ENCODE measurements around the gene CYYR1.

The CYYR1 gene

DNA sequence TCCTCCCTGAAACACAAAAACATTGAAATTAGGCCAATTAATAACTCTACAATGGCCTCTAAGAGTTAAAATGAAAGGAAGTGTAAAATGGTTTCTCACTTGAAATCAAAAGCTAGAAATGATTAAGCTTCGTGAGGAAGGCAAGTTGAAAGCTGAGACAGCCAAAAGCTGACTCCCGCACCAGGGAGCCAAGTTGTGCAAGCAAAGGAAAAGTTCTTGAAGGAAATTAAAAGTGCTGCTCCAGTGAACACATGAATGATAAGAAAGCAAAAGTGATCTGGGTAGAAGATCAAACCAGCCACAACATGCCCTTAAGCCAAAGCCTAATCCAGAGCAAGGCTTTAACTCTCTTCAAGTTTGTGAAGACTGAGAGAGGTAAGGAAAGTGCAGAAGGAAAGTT is 22.8 kb downstream of the CYYR1 start:
- DNase-seq, result no peak

DNA sequence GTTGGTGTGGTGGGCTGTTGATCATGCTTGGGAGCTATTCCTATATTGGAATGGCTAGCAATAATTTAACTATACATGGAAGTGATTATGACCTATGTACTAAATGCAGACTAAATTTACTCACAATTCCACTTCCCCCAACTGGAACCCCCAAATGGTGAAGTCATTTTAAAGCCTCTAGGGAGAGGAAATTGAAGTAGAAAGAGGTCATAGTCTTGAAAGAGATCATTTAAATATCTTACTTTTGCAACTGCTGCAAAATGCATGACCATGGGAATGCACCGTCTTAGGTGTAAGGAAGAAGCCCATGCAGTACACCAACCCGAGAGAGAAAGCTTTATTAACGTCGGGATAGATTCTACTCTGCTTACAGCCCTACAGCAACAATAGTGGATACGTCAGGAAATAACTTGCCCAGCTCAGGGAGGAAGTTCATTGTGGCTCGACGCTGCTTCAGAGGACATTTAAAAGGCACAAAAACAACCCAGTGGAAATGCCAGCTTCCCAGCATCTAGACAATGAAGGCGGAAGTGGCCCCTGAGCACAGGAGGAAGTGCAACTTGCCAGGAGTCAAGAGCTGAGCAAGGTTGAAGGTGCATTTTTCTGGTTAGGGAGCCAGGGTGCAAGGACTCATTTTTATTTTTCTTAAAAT is 26.5 kb downstream of the CYYR1 start:
- no peak for DNase-seq

DNA sequence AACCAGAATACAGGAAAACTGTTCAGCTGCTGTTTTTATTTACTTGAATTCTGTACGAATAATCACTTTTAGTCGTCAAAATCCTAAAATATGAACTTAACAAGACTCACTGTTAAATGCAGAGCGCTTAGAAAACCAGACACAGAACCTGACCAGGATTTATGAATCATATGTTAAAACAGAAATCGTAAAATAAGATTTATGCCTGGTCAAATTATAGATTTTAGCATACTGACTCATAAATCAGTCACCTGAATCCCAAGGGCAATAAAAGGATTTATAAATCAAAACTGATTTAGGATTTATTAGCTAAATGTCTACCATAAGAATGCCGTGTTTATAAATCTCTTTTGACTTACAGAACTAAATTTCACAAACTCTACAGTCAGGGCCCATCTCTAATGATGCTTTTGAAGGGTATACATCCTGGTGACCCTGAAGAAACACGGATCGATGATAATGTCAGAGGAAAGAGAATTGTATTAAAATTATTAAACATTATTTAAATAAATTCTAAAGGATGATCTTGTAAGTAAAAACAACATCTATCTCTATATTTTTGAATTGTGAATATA is 28.8 kb downstream of the CYYR1 start:
- DNase-seq, result no peak

DNA sequence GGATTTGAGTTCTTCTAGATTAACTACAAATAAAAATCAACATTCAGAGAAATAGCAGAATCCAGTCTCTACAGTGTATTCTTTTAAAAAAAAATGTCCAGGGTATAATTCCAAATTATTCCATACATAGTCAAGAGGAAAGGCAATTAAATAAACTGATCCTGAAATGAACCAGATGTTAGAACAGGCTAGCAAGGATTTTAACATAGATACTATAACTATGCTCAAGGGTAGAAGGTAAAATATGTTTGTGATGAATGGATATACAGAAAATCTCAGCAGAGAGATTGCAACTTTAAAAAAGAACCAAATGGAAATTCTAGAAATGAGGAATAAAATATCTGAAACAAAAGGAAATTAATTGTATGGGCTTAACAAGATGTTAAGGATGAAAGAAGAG is 32.4 kb downstream of the CYYR1 start:
- DNase-seq, result no peak

DNA sequence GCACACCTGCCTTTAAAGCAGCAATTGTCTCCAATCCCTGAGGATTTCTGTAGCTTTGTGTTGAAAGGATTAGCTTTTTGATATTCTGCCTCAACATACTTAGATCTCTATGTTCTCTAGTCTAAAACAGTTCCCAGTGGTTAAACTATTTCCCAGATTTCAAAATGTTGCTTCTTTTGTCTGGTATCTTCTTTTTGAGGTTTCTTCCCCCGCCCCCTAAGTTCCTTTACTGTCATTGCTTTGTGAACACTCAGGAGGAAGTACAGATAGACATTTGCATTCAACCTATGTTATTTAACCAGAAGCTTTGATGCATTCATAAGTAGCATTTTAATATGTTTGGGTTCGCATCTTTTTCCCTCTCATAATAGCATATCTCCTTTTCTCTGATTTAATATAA is 33.5 kb downstream of the CYYR1 start:
- no peak for DNase-seq

DNA sequence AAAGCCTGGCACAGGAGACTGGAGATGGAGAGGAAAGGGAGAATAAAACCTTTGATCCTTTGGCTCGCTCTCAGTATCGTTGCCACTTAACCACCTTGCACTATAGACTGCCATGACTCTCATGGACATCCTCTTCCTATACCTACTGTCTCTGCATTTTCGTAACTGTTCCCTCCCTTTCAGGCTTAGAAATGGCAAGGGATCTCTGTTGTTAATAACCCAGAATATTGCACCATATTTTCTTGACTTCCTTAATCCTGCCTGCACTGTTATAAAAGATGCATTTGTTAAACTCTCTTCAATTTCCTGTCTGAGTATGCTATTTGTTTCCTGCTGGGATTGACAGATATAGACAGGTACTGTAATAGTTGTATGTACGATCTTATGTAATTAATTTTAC is 38.6 kb downstream of the CYYR1 start:
- no peak for DNase-seq

DNA sequence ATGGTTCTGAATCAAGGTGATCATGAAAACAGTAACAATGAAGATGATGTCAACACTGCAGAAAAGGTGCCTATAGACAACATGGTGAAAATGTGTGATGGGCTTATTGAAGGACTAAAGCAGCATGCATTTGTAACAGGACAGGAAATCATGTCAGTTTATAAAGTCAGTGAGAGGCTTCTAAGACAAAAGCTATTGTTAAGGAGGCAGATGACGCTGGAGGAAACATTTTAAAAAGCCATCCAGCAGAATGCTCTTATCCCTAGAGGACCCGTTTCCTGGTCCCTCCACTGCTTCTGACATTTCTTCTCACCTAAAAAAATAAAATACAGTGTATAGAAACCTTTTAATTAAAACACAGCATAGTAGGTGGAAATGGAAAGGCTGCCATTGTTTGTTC is 40.9 kb downstream of the CYYR1 start:
- DNase-seq, result no peak

DNA sequence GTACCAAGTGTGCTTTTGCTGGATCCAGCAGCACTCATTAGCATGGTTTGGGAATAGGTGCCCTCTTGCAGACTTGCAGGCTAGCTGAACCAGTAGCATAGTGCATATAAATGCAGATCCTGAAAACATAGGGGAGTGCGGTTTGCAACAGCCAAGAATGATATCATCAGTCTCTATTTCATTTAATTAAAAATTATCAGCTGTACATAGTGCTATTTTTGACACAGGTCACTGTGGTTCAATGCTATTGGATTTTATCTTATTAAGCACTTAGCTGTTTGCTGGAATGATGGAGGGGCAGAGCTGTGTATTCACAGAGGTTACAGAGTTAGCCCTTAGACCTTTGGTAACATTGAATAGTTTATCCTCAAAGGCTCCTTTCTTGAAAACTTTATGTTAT is 43.6 kb downstream of the CYYR1 start:
- DNase-seq, result no peak

DNA sequence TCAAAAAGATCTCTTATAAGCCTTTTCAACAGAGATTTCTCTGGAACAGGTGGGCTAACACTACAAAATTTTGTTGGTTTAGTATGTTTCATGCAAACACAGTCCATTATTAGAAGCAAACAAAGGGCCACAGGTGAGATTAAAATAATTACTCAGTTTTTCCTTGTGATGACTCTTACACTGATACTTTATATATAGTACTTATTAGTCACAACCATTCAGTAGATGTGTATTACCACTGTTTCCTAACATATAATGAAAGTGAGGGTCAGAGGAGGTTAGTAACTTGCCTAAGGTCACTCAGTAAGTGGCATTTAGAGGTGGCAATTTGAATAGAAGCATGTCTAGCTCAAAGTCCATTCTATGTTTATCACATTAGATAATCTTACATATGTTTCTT is 44.2 kb downstream of the CYYR1 start:
- DNase-seq, result no peak

DNA sequence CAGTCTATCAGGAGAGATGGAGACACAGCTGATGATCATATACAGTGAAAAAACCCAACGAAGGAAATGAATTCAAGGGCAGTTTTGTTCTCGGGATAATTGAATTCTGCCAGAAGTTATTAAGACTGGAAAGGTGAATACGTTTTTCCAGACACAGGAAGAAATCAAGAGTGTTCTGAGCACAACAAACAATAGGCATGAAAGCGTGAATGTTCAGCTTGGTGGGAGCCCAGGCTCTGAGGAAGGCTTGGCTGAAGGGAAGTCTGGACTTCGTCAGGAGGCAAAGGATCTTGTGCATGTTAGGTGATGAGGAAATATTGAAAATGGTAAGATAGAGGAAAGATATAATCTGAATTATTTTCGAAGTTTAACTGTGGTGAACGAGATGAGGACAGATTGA is 50.4 kb downstream of the CYYR1 start:
- DNase-seq, result no peak

DNA sequence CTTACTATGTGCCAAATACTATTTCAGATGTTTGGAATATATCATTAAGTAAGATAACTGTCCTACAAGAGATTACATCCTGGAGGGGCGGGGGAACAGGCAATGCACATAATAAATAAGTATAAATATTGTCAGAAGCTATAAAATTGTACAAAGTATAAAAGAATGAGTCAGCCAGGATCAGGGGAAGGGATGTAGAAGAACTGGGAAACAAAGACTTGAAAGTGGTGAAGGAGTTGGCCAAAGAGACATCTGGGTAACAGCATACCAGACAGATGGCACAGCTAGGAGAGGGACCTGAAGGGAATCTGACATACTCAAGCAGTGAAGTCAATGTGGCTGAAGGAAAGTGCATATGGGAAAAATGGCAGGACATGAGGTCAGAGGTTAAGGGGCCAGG is 53.9 kb downstream of the CYYR1 start:
- no peak for DNase-seq

DNA sequence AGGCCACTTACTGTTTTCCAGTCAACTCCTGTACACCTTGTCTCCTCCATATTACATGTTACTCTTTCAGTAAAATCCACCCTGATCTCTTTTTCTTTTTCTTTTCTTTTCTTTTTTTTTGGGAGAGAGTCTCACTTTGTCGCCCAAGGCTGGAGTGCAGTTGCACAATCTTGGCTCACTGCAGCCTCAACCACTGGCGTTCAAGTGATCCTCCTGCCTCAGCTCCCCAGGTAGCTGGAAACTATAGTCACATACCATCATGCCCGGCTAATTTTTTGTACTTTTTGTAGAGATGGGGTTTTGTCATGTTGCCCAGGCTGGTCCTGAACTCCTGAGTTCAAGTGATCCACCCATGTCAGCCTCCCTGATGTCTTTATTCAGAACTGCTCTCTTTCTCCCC is 57.8 kb downstream of the CYYR1 start:
- no peak for DNase-seq

DNA sequence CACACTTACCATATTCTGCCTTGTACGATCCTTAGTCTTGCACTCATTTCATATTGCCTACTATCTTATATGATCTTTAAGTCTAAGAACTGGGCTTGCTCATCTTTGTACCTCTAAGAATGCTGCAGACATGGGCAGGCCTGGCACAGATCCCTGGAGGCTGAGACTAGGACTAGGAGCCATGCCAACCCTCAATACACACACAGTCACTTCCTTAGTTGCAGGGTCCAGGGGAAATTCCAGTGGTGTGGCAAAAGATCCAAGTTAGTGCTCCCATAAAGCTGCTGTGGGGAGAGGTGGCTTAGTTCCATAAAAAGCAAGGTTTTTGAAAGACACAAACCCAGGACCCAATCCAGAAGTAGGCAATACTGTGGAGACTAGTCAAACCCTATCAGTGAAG is 59.9 kb downstream of the CYYR1 start:
- DNase-seq, result no peak

DNA sequence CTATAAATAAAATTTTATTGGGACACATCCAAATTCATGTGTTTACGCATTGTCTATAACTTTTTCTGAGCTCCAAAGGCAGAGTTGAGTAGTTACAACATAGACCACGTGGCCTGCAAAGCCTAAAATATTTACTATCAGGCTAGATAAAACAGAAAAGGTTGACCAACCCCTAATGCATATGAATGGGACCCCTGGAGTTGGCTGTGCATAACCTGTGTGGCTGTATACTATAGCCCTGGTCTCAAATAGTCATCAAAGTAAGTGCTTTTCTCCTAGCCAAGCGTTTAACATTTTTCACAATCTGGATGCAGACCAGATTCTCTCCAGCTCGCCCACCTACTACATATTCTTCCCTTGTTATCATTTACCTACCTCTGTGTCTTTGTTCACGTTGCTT is 60.4 kb downstream of the CYYR1 start:
- no peak for DNase-seq

DNA sequence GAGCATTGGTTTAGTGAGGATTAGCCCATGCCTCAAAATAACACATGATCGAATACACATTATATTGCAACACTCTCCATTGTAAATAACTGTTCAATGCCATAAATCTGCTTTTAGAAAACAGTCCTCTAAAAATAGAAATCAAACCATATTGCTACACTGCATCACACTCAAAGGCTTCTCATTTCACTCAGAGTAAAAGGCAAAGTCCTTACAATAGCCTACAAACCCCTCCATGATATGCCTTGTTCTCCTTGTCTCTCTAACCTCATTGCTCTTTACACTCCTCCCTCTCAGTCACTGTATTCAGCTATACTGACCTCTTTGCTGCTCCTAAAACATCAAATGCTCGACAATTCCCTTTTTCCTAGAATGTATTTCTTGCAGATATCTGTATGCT is 64.2 kb downstream of the CYYR1 start:
- no peak for DNase-seq

DNA sequence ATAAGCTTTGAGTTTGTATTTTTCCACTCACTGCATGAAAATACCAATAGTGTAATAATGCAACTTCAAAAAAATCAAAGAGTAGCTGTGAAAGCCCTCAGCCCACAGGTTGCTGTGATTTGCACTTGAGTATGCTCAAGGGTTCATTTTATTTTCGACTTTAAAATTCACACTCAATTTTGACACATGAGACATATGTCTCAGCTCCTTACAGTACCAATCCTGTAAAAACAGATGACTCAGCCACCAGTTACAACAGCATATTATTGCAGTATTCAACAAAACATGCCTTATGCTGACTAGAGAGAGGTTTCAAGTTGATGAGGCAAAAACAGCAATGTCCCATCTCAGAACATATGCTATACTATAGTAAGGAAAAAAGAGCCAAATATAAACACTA is 66.1 kb downstream of the CYYR1 start:
- DNase-seq, result no peak

DNA sequence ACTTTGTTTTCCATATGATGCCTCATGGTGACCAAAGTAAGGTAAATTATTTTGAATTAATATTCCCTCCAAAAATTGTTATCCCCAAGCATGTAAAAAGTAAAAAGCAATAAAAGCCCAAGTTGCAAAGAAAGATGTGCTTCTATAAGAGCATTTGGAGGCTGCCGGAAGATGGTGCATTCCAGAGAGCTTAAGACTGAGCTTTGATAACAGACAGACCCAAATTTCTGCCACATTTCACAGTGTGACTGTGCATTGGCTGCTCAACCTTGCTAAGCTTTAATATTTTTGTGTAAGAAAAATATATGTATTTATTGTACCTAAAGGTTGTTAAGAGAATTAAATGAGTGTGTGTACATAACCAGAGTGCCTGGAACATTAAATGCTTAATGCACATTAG is 67.9 kb downstream of the CYYR1 start:
- DNase-seq, result no peak

DNA sequence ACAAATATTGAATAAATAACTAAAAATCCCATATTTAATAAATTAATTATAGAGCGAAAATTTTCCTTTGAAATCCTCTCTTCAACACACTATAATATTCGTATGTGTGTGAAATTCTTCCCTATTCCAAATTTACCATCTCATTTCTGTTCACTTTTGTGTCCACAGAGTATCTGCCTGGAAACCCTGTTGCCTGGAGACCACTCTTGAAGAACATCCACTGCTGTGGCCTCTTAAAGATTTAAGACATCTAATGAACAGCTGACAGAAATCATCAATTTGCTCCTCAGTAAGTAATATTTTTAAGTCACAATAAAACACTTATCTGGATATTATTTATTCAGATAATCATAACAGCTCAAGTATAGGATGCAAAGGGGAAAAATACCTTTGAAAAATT is 69.7 kb downstream of the CYYR1 start:
- no peak for DNase-seq

DNA sequence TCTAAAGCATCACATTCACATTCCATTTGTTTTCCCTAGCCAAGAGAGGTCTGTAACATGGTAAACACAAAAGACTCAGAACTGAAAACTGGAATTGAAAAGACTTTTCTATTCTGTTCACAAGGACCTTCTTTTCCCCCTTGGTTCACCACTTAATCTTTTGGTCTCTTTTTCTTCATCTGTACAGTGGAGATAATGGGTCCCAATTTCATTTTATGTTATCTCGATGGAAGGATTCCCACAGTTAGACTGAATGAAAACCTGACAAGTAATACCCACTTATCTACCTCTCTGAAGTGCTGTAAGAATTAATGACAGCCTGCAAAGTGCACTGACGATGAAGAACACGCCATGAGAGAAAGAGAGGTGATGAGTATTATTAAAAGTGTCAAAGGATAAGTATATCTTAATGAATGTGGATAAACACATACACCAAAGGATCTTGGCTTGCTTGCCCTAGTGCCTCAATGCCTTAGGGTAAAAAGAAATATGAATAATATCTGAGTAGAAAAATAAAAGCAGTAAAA is 71.5 kb downstream of the CYYR1 start:
- no peak for DNase-seq

DNA sequence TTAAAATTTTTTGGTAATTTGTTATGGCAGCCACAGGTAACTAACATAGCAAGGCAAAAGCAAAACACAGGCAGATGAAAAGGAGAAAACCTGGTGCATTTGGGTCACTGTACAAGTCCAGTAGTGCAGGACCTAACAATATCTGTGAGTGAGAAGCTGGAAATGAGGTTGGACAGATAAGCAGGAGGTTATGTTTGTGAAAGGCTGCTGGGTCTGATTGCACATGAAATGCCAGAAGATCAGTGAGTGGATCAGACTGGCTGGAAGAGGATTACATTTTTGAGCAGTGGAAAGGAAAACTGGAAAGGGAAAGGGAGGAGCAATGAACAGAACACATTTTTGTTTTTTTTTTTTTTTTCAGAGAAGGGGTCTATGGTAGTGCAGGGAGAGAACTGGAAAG is 73.6 kb downstream of the CYYR1 start:
- no peak for DNase-seq

DNA sequence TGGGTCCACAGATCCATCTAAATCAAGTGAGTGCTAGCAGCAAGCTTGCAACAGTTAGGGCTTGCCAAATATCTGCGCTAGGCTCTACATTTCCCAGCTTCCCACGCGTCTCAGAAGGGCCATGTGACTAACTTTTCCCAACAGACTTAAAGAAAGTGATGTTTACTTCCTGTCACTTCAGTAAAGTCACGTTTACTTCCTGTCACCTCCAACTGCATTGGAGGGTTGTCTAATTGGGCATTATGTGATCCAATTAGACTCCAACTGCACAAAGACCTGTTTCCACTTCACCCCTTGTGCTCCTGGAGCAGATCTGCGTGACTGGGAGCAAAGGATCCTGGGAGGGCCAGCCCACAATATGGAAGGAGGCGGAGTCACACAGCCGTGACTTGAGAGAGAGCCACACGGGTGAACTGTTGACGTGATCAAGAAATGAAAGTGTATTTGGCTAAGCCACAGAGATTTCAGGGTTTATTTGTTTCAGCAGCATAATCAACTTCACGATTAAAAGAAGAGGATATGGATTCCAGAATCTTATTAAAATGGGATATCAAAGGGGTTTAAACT is 77.7 kb downstream of the CYYR1 start:
- no peak for DNase-seq

DNA sequence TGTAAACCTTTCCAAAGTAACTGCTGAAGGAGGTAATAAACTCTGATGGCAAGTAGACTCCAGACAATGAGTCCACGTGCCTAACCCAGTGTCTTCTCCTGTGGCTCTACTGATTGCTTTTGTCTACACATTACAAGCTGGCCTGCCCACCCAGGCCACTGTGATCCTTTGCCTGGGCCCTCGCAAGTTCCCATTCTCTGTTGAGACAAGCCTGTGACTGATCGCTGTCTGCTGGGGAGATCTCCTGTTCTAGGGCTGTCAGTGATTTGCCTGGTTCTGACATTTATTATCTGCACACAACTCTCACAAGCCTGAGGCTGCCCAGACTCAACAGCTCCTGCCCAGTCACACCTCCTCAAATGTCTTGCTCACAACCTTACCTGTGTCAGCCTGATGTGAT is 81.4 kb downstream of the CYYR1 start:
- DNase-seq, result no peak

DNA sequence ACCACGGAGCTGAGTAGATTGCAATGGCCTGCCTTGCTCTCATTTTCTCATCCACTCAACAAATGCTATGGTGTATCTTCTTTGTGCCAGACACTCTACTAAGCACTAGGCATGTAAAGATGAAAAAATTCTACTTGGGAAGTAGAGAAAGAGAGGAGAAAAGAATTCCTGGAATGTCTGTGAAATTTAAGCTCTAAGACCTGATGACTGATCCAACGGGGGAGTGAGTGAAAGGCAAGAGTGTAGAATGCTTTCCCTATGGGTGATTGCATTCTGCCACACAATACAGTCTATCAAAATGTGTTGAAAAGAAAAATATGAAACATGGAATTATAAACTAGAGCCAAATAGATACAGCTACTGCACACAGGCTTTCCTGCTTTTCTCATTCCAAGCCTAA is 82.3 kb downstream of the CYYR1 start:
- no peak for DNase-seq

DNA sequence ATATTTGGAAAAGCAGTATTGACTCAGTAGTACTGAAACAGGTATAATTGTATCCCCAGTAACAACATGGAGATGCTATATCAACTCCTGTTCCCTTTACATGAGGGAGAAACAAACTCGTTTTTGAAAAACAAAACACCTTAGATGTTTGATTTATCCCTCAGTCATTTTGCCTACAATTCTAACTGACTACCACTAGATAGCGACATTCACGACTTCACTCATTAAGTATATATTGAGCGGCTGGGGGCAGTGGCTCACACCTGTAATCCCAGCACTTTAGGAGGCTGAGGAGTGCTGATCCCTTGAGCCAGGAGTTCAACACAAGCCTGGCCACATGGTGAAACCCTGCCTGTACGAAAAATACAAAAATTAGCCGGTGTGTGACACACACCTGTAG is 83.3 kb downstream of the CYYR1 start:
- no peak for DNase-seq

DNA sequence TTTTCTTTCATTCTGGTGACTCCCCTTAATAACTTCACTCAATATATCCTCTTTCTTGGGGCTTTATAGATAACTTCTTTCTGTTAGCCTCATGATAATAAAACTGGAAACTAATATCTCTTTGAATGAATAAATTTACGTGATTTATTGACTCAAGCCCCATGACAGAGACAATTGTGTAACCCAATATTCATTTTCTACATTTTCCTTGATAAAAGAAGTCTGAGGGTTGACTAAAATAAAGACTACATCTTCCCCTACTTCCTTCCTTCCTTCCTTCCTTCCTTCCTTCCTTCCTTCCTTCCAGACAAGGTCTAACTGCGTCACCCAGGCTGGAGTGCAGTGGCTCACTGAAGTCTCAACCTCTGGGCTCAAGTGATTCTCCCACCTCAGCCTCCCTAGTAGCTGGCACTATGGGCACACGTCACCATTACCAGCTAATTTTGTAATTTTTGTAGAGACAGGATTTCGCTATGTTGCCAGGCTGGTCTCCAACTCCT is 85.1 kb downstream of the CYYR1 start:
- no peak for DNase-seq
